ELR (cell line): ENCODE measurements around the gene WDR70.
"Not testable (repeated sequence)": the region's sequence is repeated elsewhere in the genome, so short reads cannot be mapped to it uniquely, and the experiment has no call there.

Experiments used
- DNase-seq: peaks from one replicate; pipeline ENCODE4 v3.0.0-alpha.2; 2015; ENCODE audit warnings: low read depth

Gene WDR70

GRCh38 chr5:37640088-37640487, 261.0 kb downstream of the WDR70 start:
- no peak for DNase-seq

DNA sequence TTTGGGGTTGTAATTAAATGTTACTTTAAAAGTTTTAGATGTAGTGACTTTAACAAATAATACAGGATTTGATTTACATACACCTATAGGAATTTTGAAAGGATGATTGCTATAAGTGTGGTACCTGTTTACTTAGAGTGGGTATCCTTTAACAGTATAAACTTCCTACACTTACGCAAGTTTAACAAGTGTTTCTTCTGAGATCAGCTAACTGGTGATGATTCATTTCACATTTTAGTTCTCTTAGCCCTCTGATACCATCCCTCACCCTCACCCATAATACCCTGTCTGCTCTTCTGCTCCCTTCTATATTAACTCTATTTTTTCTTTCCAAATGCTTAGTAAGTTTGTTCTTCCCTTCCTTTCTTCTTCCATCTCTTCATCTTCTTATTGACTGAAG, 262.8 kb downstream of the WDR70 start:
- DNase-seq = no peak

GRCh38 chr5:37645707-37646106, 266.6 kb downstream of the WDR70 start:
- DNase-seq = no peak

DNA sequence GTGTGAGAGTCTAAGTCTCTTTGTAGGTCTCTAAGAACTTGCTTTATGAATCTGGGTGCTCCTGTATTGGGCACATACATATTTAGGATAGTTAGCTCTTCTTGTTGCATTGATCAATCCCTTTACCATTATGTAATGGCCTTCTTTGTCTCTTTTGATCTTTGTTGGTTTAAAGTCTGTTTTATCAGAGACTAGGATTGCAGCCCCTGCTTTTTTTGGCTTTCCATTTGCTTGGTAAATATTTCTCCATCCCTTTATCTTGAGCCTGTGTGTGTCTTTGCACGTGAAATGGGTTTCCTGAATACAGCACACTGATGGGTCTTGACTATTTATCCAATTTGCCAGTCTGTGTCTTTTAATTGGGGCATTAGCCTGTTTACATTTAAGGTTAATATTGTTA, 275.4 kb downstream of the WDR70 start:
- DNase-seq = not testable (repeated sequence)

DNA sequence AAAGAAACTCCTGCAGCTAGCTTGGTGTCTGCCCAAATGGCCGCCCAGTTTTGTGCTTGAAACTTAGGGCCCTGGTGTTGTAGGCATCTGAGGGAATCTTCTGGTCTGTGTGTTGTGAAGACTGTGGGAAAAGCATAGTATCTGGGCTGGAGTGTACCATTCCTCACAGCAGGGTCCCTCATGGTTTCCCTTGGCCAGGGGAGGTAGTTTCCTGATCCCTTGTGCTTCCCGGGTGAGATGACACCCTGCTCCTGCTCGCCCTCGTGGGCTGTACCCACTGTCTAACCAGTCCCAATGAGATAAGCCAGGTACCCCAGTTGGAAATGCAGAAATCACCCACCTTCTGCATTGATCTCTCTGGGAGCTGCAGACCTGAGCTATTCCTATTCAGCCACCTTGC, 277.9 kb downstream of the WDR70 start:
- no peak for DNase-seq

- DNase-seq = peak; percentile 46
Measured at GRCh38 chr5:37658440-37658839, 279.3 kb downstream of the WDR70 start.

DNA sequence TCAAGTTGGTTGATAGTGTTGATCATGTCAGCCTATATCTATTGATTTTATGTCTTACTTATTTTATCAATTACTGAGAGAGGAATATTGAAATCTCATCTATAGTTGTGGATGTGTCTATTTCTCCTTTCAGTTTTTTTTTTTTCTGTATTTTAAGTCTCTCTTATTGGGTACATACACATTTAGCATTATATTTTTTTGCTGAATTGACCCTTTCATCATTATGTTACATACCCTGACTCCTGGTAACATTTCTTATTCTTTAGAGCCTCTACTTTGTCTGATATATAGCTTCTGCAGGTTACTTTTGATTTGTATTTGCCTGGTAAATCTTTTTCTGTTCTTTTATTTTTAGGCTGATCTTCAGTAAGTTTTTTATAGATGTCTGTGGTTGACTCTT, 281.2 kb downstream of the WDR70 start:
- DNase-seq = no peak

DNA sequence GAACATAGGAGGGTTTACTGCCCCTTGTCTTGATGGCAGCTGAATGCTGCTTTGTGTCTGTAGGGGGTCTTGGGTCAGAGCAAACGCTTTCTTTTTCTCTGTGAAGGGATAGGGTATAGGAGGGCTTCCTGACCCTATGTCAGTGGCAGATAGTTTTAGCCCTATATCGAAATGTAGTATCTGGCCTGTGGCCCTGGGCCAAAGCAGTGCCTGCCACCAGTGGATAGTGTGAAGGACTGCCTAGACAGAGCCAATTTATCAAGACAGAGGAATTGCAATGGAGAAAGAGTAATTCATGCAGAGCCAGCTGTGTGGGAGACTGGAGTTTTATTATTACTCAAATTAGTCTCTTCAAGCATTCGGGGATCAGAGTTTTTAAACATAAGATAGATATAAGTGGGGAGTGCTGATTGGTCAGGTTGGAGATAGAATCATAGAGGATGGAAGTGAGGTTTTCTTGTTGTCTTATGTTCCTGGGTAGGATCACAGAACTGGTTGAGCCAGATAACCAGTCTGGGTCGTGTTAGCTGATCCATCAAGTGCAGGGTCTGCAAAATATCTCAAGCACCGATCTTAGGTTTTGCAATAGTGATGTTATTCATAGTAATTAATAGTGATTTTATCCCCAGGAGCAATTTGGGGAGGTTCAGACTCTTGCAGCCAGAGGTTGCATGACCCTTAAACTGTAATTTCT, 282.3 kb downstream of the WDR70 start:
- DNase-seq = no peak

DNA sequence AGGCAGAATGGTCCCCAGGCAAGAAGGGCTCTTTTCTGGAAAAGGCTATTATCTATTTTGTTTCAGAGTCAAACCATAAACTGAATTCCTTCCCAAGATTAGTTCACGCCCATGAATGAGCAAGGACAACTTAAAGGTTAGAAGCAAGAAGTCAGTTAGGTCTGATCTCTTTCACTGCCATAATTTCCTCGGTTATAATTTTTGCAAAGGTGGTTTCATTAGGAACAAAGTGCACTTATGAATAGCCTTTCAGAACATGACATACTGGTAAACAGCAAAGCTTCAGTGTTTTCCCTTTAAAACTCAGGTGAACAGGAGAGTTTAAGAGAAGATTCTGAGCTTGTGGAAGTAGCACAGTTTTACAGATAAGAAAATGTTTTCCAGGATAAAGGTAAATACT, 282.8 kb downstream of the WDR70 start:
- DNase-seq = no peak

DNA sequence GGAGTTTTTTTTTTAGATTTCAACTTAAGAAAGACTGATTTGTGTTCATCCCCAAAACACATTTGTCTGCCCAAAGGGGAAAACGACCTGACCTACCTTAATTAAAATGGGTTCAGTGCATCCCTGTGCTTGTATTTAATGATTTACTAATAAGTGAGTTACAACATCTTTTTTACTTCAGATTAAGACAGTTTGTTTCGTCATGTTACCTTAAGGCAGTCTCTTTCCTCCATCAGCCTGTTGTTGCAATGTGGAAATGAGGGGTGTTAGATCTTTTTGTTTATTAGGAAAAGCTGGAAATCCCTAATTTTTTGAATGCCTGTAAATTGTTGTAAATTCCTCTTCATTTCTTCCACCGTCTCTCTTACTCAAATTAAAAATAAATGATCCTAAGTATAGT, 283.2 kb downstream of the WDR70 start:
- DNase-seq = no peak

DNA sequence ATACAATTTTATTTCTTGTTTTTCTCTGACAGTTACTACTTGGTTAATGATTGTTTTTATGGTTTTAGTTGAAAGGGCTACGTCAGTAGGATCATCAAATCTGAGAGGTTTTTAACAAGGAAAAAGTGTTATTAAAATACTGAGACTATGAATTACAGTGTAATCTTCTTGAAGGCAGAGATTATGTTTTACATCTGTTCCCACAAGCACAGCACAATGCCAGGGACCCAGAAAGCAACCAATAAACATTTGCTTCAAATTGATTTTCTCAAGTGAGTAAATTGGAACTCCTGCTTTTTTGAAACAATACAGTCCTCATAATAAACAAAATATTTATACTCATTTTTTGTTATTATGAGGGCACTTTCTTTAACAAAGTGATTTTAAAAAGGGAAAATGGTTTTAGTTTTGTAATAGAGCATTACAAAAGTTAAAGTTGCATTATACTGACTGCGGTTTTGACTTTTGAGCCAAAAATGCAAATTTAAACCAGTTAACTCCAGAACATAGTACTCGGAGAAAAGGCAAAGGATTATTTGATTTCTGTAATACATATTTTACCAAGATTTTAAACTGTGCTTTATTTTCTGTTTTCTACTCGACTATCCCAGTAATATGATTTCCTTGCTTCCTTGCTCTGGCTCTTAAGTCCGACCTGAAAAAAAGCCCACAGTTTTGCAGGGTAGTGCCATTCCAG, 283.8 kb downstream of the WDR70 start:
- no peak for DNase-seq

DNA sequence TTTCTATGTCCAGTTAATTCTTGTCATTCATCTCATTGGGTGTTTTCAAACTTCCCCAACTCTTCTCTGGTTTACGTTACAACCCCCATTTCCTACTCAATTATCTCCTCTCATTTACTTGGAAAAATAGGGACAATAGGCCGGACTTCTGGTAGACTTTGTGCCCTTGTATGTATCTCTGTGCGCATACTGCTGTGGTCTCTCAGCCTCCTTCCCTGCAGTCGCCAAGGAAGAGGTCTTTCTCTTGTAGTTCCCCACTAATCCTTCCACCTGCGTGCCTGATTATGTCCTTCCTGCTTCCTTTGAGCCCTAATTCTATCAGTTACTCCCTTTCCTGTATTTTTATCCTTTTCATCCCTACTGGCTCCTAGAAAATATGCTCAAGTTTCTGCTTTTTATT, 284.4 kb downstream of the WDR70 start:
- DNase-seq = no peak

- no peak for DNase-seq
Measured at GRCh38 chr5:37664551-37664950, 285.4 kb downstream of the WDR70 start.

GRCh38 chr5:37665272-37665671, 286.2 kb downstream of the WDR70 start:
- DNase-seq = no peak

- DNase-seq = no peak
Measured at GRCh38 chr5:37665889-37666288, 286.8 kb downstream of the WDR70 start.

GRCh38 chr5:37667430-37667829, 288.3 kb downstream of the WDR70 start:
- no peak for DNase-seq

GRCh38 chr5:37667846-37668245, 288.7 kb downstream of the WDR70 start:
- no peak for DNase-seq

- peak; percentile 99 for DNase-seq
Measured at GRCh38 chr5:37668524-37669047, 289.5 kb downstream of the WDR70 start.

- not testable (repeated sequence) for DNase-seq
Measured at GRCh38 chr5:37672118-37672588, 293.0 kb downstream of the WDR70 start.

- not testable (repeated sequence) for DNase-seq
Measured at GRCh38 chr5:37674361-37674760, 295.2 kb downstream of the WDR70 start.

DNA sequence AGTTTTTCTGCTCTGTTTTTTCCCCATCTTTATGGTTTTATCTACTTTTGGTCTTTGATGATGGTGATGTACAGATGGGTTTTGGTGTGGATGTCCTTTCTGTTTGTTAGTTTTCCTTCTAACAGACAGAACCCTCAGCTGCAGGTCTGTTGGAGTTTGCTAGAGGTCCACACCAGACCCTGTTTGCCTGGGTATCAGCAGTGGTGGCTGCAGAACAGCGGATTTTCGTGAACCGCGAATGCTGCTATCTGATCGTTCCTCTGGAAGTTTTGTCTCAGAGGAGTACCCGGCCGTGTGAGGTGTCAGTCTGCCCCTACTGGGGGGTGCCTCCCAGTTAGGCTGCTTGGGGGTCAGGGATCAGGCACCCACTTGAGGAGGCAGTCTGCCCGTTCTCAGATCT, 300.2 kb downstream of the WDR70 start:
- DNase-seq = not testable (repeated sequence)

GRCh38 chr5:37679903-37680302, 300.8 kb downstream of the WDR70 start:
- DNase-seq = peak; percentile 30

DNA sequence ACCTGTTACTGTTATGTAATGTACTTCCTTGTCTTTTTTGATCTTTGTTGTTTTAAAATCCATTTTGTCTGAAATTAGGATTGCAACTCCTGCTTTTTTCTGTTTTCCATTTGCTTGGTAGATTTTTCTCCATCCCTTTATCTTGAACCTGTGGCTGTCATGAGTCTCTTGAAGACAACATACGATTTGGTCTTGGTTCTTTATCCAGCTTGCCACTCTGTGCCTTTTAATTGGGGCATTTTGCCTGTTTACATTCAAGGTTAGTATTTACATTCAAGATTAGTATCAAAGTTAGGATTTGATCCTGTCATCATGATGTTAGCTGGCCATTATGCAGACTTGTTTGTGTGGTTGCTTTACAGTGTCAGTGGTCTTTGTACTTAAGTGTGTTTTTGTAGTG, 304.0 kb downstream of the WDR70 start:
- DNase-seq = no peak
